Sigmoid colon (tissue), 4 donors: Measurements from ENCODE around the gene WDR6.

ENCODE experiments used
- EP300 ChIP-seq, 4 donors: sonication (generic); formaldehyde crosslinking; IDR thresholded peaks; one replicate each; pipeline ENCODE4 v1.6.1; 2017; ENCODE audit warnings: antibody characterized with exemption in 4 of 4
- TF ChIP-seq, protein P1 (sequence below), 4 experiments: fragments of 450-650 bp in 3 of 4; fragments of 200-600 bp in 1 of 4; IDR thresholded peaks; one replicate each; pipeline ENCODE4 v1.5.1; 2016 to 2019; ENCODE audit warnings: antibody characterized with exemption in 4 of 4, mild to moderate bottlenecking in 3 of 4, moderate library complexity in 2 of 4

- TF ChIP-seq, protein P1, sequence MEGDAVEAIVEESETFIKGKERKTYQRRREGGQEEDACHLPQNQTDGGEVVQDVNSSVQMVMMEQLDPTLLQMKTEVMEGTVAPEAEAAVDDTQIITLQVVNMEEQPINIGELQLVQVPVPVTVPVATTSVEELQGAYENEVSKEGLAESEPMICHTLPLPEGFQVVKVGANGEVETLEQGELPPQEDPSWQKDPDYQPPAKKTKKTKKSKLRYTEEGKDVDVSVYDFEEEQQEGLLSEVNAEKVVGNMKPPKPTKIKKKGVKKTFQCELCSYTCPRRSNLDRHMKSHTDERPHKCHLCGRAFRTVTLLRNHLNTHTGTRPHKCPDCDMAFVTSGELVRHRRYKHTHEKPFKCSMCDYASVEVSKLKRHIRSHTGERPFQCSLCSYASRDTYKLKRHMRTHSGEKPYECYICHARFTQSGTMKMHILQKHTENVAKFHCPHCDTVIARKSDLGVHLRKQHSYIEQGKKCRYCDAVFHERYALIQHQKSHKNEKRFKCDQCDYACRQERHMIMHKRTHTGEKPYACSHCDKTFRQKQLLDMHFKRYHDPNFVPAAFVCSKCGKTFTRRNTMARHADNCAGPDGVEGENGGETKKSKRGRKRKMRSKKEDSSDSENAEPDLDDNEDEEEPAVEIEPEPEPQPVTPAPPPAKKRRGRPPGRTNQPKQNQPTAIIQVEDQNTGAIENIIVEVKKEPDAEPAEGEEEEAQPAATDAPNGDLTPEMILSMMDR (IDR thresholded peaks at IDR 0.05): peak; percentile 96 to 98 (median 96)
- no peak for TF ChIP-seq EP300 (IDR thresholded peaks at IDR 0.05)
Measured at GRCh38 chr3:49021813-49022687, 14.9 kb downstream of the WDR6 start, which contains the start of gene NDUFAF3.
